HepG2 (cell line): Measurements from ENCODE around the gene PRDM11. TPM values are rescaled to one million over a fixed set of nuclear protein-coding genes. Genes with fewer than 3 reads are reported as not detected.

ENCODE experiments used
- ATAC-seq: fragments of 200-7000 bp; cut with Tn5 transposase; 3 replicates; pipeline ENCODE4 v1.9.1; 2020; ENCODE audit warnings: mild to moderate bottlenecking, moderate library complexity
- BruUV-seq: library from RNA; stranded (reverse); fragments of 400-500 nt; replicated peaks from 2 replicates; lab custom pipeline; 2021; lab: Mats Ljungman, UMichigan
- CTCF ChIA-PET: fragments of 300-600 bp; formaldehyde crosslinking; extraction: SDS; loops from one replicate; lab custom pipeline; 2021; ENCODE audit warnings: low total read pairs, inconsistent platforms, low intra/inter-chr PET ratio; lab: Yijun Ruan, JAX
- POLR2A ChIA-PET: fragments of 350-600 bp; sonication (Branson Sonifier 250); formaldehyde crosslinking; loops from one replicate; lab custom pipeline; 2020; ENCODE audit warnings: antibody characterized with exemption, inconsistent platforms; lab: Yijun Ruan, JAX
- DNase-seq: peaks from one replicate; pipeline ENCODE4 v3.0.0-alpha.2; 2015; ENCODE audit warnings: low spot score
- FAIRE-seq: peaks from 3 replicates; lab custom pipeline; 2011; peaks lifted over from hg19 to GRCh38; lab: Jason Lieb, UNC
- H2AFZ ChIP-seq: one replicate; pipeline ENCODE4 v1.6.1; 2011; ENCODE audit warnings: low read length, inconsistent platforms
- H3K27ac ChIP-seq: fragments of 300-600 bp; 3 replicates; pipeline ENCODE4 v1.8.0; 2011; ENCODE audit warnings: mixed run types, mild to moderate bottlenecking, mixed read lengths, low read length, inconsistent platforms; ENCODE audit not compliant: insufficient read depth; ENCODE audit errors: extremely low read length
- H3K27me3 ChIP-seq, 2 experiments: fragments of 200-600 bp in 1 of 2; 2 replicates in 1 of 2; 3 replicates in 1 of 2; pipeline versions ENCODE4 v1.6.0 to v1.8.0; 2011; ENCODE audit warnings: low read length in 2 of 2, mild to moderate bottlenecking in 2 of 2, moderate library complexity in 2 of 2, inconsistent platforms in 1 of 2; ENCODE audit not compliant: insufficient read depth in 2 of 2, control insufficient read depth in 1 of 2
- H3K36me3 ChIP-seq, 2 experiments: fragments of 200-600 bp in 1 of 2; replicated peaks in 1 of 2; 2 replicates in 1 of 2; 3 replicates in 1 of 2; pipeline versions ENCODE4 v1.5.1 to v1.8.0; 2011; ENCODE audit warnings: low read length in 2 of 2, inconsistent platforms in 1 of 2; ENCODE audit not compliant: insufficient read depth in 2 of 2, control insufficient read depth in 1 of 2
- H3K4me1 ChIP-seq: 2 replicates; pipeline ENCODE4 v1.5.1; 2012; ENCODE audit warnings: low read length, inconsistent platforms; ENCODE audit not compliant: insufficient read depth
- H3K4me2 ChIP-seq: 2 replicates; pipeline ENCODE4 v1.6.0; 2011; ENCODE audit warnings: low read depth, low read length, inconsistent platforms
- H3K4me3 ChIP-seq, 3 experiments: fragments of 200-600 bp in 1 of 3; sonication (generic), shearing (Covaris generic) in 1 of 3; replicated peaks in 1 of 3; 2 replicates each; pipeline ENCODE4 v1.5.1; 2011 to 2016; ENCODE audit warnings: low read length in 3 of 3, inconsistent platforms in 2 of 3, low read depth in 2 of 3, mild to moderate bottlenecking in 2 of 3, control low read depth in 1 of 3, mixed read lengths in 1 of 3; ENCODE audit not compliant: insufficient read depth in 1 of 3
- H3K79me2 ChIP-seq: one replicate; pipeline ENCODE4 v1.6.1; 2011; ENCODE audit warnings: low read length, inconsistent platforms; ENCODE audit not compliant: insufficient read depth
- H3K9ac ChIP-seq: 2 replicates; pipeline ENCODE4 v1.6.0; 2011; ENCODE audit warnings: mild to moderate bottlenecking, low read depth, low read length, inconsistent platforms; ENCODE audit not compliant: insufficient read depth
- H3K9me3 ChIP-seq: 2 replicates; pipeline ENCODE4 v1.5.1; 2012; ENCODE audit warnings: mild to moderate bottlenecking, low read length
- H4K20me1 ChIP-seq: 2 replicates; pipeline ENCODE4 v1.6.0; 2011; ENCODE audit warnings: inconsistent platforms, mild to moderate bottlenecking, low read length, moderate library complexity; ENCODE audit not compliant: insufficient read depth
- ZNF124 ChIP-seq: sonication (generic); formaldehyde crosslinking; IDR thresholded peaks from 2 replicates; pipeline ENCODE4 v1.4.0; 2020; ENCODE audit warnings: missing genetic modification reagents
- WGBS: methylation state at CpG from one replicate; pipeline ENCODE4 v1.1.6; 2017; ENCODE audit warnings: low lambda C conversion rate; 5-methylcytosine and 5-hydroxymethylcytosine counted together
- in situ Hi-C: cut with HindIII; loops from 2 replicates; pipeline ENCODE4 v1.10.0; 2017; ENCODE audit warnings: low pct_unique_long_range_greater_than_20kb; ENCODE audit not compliant: extremely low pct_ligation_motif_present
- intact Hi-C: fragments of 100-400 bp; cut with micrococcal nuclease; formaldehyde crosslinking; loops from one replicate; pipeline ENCODE4 v1.10.0; 2022; ENCODE audit not compliant: unreplicated experiment
- polyA plus RNA-seq, 8 experiments: library from polyadenylated mRNA; depleted of rRNA in 3 of 8; stranded (reverse) in 7 of 8; unstranded in 1 of 8; fragments of >200 nt; fragmentation: Illumina TruSeq in 4 of 8; extraction: Trizol in 4 of 8; gene quantifications; 2 replicates each; pipeline versions ENCODE4 v1.2.1 to v1.2.3, GENCODE V29; 2011 to 2016; ENCODE audit warnings: low read depth in 4 of 8, missing spikeins in 1 of 8, mixed read lengths in 1 of 8; ENCODE audit not compliant: insufficient read depth in 1 of 8
- total RNA-seq, 5 experiments: library from RNA; depleted of rRNA; stranded (reverse); fragments of >200 nt; fragmentation: Illumina TruSeq; extraction: Trizol; gene quantifications; 2 replicates each; pipeline ENCODE4 v1.2.3, GENCODE V29; 2016; ENCODE audit warnings: low read depth in 1 of 5
- TF ChIP-seq, protein P1 (sequence below): sonication (generic); formaldehyde crosslinking; IDR thresholded peaks from 2 replicates; pipeline ENCODE4 v1.5.0; 2020; ENCODE audit warnings: mild to moderate bottlenecking, missing genetic modification reagents, borderline replicate concordance

The PRDM11 gene
- total and polyA plus RNA-seq, 2 of the 13 experiments (the other 11 are each of a cell fraction or from before 2014, with no cell fraction given): 3.4 to 4.7 TPM

DNA sequence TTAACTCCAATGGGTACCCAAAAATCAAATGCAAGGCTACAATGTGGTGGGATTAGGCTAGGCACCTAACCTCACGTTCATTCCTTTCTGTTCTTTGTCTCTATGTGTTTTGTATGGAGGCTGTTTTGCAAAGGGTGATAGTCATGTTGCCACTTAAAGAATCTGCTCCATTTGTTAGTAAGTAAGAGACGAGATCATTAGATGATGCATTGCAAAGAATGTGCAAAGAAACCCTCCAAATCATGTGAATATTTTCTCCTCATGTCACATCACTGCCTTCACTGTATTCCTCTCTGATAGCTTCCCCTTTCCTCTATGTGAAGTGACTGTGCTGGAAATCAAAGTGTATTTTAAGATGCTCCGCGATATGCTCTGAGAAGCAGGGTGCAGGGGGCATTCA lies 127.8 kb downstream of the PRDM11 start:
- H4K20me1 ChIP-seq: no peaks in the 10 kb centered on the region
- 0% methylated on average over 4 of the region's 4 CpGs for WGBS
- no peak overlapping the region for H3K9ac ChIP-seq
- CTCF ChIA-PET: no interaction called here
- H3K4me3 ChIP-seq: no peak overlapping the region
- no peaks in the 10 kb centered on the region for H3K27me3 ChIP-seq
- BruUV-seq: no TSS peak
- TF ChIP-seq, protein P1, sequence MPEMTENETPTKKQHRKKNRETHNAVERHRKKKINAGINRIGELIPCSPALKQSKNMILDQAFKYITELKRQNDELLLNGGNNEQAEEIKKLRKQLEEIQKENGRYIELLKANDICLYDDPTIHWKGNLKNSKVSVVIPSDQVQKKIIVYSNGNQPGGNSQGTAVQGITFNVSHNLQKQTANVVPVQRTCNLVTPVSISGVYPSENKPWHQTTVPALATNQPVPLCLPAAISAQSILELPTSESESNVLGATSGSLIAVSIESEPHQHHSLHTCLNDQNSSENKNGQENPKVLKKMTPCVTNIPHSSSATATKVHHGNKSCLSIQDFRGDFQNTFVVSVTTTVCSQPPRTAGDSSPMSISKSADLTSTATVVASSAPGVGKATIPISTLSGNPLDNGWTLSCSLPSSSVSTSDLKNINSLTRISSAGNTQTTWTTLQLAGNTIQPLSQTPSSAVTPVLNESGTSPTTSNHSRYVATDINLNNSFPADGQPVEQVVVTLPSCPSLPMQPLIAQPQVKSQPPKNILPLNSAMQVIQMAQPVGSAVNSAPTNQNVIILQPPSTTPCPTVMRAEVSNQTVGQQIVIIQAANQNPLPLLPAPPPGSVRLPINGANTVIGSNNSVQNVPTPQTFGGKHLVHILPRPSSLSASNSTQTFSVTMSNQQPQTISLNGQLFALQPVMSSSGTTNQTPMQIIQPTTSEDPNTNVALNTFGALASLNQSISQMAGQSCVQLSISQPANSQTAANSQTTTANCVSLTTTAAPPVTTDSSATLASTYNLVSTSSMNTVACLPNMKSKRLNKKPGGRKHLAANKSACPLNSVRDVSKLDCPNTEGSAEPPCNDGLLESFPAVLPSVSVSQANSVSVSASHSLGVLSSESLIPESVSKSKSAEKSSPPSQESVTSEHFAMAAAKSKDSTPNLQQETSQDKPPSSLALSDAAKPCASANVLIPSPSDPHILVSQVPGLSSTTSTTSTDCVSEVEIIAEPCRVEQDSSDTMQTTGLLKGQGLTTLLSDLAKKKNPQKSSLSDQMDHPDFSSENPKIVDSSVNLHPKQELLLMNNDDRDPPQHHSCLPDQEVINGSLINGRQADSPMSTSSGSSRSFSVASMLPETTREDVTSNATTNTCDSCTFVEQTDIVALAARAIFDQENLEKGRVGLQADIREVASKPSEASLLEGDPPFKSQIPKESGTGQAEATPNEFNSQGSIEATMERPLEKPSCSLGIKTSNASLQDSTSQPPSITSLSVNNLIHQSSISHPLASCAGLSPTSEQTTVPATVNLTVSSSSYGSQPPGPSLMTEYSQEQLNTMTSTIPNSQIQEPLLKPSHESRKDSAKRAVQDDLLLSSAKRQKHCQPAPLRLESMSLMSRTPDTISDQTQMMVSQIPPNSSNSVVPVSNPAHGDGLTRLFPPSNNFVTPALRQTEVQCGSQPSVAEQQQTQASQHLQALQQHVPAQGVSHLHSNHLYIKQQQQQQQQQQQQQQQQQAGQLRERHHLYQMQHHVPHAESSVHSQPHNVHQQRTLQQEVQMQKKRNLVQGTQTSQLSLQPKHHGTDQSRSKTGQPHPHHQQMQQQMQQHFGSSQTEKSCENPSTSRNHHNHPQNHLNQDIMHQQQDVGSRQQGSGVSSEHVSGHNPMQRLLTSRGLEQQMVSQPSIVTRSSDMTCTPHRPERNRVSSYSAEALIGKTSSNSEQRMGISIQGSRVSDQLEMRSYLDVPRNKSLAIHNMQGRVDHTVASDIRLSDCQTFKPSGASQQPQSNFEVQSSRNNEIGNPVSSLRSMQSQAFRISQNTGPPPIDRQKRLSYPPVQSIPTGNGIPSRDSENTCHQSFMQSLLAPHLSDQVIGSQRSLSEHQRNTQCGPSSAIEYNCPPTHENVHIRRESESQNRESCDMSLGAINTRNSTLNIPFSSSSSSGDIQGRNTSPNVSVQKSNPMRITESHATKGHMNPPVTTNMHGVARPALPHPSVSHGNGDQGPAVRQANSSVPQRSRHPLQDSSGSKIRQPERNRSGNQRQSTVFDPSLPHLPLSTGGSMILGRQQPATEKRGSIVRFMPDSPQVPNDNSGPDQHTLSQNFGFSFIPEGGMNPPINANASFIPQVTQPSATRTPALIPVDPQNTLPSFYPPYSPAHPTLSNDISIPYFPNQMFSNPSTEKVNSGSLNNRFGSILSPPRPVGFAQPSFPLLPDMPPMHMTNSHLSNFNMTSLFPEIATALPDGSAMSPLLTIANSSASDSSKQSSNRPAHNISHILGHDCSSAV (CRISPR knock-in tag): no peak
- no peak for TF ChIP-seq ZNF124 (CRISPR knock-in tag)
- TF ChIP-seq, all 625 proteins: peak for 0
- intact Hi-C loops: no loop called here
- Histone ChIP-seq H3K27ac (no peak overlapping the region), H2AFZ (no peak overlapping the region), H3K36me3 (no peaks in the 10 kb centered on the region), H3K79me2 (no peaks in the 10 kb centered on the region), H3K9me3 (no peaks in the 10 kb centered on the region), H3K4me1 (no peaks in the 10 kb centered on the region), H3K4me2 (no peak overlapping the region)
- DNase-seq (no peak), FAIRE-seq (no peak), ATAC-seq (no peak)
- in situ Hi-C loops: no loop called here
- POLR2A ChIA-PET: no interaction called here
